Transverse colon (tissue), 3 donors: ENCODE data around the gene TMEM170A.

Source experiments
- POLR2A ChIP-seq: fragments of 450-650 bp; IDR thresholded peaks from one replicate; pipeline ENCODE4 v1.6.1; 2016; ENCODE audit warnings: antibody characterized with exemption, mild to moderate bottlenecking, moderate library complexity
- TF ChIP-seq, protein P1 (sequence below), 5 experiments: fragments of 200-600 bp in 3 of 5; fragments of 450-650 bp in 2 of 5; sonication (generic) in 3 of 5; IDR thresholded peaks; 1 replicate in 2 of 5; 2 replicates in 3 of 5; pipeline ENCODE4 v1.5.1; 2016 to 2017; ENCODE audit warnings: antibody characterized with exemption in 5 of 5, inconsistent platforms in 3 of 5, mild to moderate bottlenecking in 2 of 5, moderate library complexity in 1 of 5

GRCh38 chr16:75481475-75481874, 17.0 kb upstream of the TMEM170A start:
- TF ChIP-seq POLR2A = no peak
- TF ChIP-seq, protein P1, sequence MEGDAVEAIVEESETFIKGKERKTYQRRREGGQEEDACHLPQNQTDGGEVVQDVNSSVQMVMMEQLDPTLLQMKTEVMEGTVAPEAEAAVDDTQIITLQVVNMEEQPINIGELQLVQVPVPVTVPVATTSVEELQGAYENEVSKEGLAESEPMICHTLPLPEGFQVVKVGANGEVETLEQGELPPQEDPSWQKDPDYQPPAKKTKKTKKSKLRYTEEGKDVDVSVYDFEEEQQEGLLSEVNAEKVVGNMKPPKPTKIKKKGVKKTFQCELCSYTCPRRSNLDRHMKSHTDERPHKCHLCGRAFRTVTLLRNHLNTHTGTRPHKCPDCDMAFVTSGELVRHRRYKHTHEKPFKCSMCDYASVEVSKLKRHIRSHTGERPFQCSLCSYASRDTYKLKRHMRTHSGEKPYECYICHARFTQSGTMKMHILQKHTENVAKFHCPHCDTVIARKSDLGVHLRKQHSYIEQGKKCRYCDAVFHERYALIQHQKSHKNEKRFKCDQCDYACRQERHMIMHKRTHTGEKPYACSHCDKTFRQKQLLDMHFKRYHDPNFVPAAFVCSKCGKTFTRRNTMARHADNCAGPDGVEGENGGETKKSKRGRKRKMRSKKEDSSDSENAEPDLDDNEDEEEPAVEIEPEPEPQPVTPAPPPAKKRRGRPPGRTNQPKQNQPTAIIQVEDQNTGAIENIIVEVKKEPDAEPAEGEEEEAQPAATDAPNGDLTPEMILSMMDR (IDR thresholded peaks at IDR 0.05) = no peak
